ENCODE measurements around the gene SIPA1L3. TPM values are rescaled to one million over a fixed set of nuclear protein-coding genes. Genes with fewer than 3 reads are reported as not detected.
A peak's percentile ranks its signal among the peaks of the same experiment; 100 is the strongest.

Gene SIPA1L3
- total RNA-seq, 1 experiment from 2014 or later = 13.4 TPM

DNA sequence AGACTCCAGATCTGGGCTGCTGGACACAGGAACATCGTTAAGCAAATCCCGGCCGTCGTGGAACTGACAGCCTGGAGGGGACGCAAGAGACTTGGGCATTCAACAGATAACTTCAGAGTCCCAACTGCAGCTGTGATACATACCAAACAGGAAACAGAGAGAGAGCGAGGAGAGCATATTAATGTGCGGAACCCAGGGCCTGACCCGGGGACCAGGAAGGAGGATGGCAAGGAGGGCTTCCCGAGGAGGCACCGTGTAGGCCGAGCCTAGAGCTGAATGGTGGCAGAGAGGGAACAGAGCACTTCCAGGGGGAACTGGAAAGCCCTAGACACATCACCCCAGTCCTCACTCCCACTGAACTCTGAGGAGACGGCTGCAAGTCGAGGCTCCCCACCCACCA is 68.1 kb downstream of the SIPA1L3 start:
- DNase-seq (ENCODE audit: low read depth) = no peak

DNA sequence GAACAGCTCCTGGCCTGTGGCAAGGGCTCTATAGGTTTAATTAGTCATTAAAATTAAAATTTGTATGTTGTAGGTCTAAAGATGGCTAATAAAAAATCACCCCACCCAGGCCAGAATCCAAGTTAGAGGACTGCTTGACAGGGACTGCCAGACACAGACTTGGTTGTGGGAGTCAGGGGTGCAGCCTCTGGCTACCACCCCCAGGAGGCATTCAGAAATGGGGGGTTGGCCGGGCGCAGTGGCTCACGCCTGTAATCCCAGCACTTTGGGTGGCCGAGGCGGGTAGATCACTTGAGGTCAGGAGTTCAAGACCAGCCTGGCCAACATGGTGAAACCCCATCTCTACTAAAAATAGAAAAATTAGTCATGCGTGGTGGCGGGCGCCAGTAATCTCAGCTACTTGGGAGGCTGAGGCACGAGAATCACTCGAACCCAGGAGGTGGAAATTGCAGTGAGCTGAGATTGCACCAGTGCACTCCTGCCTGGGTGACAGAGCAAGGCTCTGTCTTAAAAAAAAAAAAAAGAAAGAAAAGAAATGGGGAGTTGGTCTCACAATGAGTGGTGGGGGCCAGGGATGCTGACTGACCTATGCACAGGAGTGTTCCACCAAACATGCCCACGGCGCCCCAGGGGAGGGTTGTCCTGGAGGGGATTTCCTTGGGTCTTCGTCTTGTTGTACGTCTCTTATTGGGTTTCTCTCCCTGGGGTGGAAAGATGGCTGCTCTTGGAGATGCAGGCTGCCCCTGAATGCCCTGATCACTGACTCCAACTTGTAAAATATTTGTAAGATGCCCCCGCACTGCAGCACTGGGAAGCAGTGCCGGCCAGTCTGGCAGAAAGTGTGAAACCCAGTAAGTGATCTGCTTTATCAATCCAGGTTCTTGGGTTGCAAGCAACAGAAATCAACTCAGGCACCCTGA is 68.8 kb downstream of the SIPA1L3 start:
- DNase-seq (ENCODE audit: low read depth) = no peak

DNA sequence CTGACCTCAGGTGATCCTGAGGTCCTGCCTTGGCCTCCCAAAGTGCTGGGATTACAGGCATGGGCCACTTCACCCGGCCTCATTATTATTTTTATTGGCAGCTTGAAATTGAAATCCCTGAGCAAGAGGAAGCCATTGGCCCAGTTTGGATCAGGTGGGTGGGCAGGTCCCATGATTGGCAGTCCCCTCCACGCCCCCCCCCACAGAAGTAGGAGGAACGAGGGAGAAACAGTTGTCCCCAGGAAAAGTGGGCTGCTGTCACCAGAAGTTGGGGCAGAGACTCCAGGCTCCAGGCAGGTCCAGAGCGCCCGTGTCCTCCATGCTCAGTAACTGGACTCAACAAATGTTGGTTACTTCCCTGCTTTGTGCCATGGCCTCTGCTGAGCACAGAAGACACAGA is 70.4 kb downstream of the SIPA1L3 start:
- no peak for DNase-seq (ENCODE audit: low read depth)

DNA sequence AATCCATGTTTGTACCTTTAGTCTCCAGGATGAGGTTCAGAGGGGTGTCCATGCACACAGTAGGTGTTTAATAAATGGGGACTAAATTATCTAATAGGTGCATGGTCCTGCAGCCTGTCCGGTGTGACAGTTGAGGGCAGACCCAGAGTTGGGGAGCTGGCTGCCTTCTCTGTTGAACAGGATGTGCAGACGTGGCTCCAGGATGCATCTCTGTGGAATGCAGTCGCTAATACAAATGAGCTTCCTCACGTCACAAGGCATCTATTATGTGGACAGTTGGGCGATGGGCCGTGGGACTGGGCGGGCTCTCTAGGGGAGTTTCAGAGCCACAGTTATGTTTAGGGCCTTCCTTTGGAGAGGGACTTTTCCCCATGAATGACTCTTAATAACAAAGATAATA is 71.0 kb downstream of the SIPA1L3 start:
- DNase-seq (ENCODE audit: low read depth) = peak; percentile 42

DNA sequence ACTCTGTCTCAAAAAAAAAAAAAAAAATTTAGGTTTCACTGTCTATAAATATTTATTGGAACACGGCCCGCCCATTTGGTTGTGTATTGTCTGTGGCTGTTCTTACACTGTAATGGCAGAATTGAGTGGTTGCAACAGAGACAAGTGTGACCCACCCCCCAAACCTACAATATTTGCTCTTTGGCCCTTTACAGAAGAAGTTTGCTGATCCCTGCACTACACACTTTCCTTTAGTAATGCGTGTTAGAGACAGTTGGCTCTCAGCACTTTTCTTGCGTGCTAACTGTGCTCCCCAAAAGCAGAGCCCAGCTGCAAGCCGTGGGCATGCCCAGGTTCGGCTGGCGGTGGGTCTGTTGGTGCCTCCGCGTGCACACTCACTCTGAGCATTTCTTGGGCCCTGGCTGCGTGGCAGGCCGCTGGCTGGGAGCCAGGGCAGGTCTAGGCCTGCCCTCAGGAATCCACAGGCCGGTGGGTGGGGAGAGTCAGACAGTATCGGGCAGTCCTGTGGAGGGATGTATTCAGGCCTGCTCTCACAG is 72.6 kb downstream of the SIPA1L3 start:
- no peak for DNase-seq (ENCODE audit: low read depth)

DNA sequence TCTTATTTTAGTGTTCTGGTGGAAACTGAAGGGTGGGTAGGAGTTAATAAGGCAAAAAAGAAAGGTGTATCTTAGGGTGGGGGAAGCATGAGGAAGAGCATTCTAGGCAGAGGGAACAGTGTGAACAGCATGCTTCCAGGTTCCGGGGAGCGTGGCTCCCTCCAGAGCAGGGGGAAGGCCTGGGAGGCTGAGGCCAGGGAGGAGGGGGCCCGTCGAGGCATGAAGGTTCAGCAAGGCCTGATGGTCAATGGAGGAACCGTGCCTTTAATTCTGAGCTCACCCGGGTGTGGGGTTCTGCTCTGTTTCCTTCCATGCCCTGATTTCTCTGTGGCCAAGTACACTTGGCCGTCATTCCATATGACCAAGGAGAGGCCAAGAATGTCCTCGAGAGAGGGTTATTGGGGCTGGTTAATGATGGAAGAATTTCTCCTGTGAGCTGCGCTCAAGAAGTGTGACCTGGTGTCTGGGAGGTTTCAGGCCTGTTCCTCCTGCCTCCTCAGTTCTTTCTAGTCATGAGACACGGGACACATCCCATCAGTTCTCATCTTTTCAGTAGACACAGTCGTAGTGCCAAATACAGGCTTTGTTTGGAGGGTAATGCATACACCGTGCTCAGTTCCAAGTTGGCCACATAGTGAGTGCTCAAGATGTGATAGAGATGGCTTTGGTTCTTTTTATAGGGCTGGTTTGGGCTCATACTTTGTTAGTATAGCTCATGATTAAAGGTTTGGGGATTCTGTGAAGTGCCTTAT is 73.6 kb downstream of the SIPA1L3 start:
- no peak for DNase-seq (ENCODE audit: low read depth)

DNA sequence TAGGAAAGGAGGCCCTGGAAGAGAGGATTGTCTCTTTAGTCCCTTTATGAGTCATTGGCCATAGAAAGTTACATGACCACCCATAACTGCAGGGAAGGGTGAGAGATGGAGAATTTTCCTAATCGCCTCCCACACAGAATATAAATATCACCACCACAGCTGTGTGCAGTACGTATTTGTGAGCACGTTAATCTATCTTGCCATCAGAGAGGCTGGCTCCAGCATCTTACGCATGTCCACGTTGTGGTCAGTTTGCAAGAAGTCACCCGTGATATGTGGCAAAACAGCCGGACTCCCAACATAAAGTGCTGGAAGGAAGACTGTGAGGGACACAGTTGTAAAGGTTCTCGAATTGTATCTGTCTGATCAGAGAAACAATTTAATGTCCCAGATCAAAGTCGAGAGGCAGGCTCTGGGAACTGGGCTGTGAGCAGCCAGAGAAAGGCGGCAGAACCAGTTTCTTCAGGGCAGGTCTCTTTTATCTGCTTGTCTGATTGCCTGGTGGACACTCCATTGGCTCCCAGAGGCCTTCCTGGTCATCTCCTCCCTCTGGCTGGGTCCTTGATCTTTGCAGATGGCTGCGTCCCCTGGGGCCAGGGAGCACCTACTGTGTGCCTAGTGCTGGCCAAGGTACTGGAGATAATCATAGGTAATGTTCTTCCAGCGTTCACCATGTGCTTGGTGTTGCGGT is 74.9 kb downstream of the SIPA1L3 start:
- no peak for DNase-seq (ENCODE audit: low read depth)

DNA sequence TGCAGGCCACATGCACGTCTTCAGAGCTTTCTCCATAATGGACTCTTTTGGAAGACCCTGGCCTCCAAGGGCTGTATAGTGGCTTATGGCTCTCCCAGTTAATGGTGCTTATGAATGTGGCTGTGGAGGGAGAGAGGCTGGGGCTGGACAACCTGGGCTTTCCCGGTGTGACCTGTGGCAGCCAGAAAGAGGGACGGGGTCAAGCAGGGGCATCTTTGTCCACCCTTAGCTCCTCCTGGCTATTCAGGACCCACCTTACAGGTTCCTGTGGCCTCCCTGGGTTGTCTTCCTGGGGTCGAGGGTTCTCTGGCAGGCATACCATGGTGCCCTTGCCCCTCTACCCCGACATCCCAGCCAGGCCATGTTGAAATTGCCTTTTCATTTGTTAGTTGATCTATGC is 75.6 kb downstream of the SIPA1L3 start:
- DNase-seq (ENCODE audit: low read depth) = no peak

DNA sequence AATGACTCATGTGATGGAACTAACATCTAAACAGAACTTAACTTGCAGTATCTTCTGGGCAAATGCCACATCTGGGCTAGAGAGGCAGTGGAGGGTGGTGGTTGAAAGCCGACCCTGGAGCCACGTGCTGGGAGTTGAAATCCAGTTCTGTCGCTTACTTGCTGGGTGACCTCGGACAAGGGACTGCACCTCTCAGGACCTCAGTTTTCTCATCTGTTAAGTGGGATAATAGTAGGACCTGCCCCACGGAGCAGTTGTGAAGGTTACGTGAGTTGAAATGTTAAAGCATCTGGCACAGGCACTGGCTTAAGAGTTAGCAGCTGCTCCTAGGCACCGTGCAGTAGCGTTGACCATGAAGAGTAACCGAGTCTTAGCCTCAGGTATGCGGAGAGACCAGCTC is 76.1 kb downstream of the SIPA1L3 start:
- DNase-seq (ENCODE audit: low read depth) = no peak

DNA sequence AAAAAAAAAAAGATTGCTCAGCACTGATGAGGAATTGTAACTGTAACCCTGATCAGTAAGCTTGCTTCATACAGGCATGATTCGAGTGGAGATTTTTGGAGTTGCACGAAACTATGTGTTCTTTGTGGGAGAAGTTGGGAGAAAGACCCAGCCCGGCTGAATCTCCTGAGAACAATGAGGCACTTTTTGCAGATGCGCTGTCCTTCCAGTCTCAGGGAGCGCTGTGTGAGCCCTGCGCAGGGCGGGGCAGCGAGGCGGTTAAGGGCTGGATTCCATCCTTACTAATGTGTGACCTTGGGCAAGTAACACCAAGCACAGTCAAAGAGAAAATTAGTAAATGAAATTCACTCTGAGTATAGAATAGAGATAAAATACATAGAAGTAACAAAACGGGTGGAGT is 76.9 kb downstream of the SIPA1L3 start:
- no peak for DNase-seq (ENCODE audit: low read depth)

DNA sequence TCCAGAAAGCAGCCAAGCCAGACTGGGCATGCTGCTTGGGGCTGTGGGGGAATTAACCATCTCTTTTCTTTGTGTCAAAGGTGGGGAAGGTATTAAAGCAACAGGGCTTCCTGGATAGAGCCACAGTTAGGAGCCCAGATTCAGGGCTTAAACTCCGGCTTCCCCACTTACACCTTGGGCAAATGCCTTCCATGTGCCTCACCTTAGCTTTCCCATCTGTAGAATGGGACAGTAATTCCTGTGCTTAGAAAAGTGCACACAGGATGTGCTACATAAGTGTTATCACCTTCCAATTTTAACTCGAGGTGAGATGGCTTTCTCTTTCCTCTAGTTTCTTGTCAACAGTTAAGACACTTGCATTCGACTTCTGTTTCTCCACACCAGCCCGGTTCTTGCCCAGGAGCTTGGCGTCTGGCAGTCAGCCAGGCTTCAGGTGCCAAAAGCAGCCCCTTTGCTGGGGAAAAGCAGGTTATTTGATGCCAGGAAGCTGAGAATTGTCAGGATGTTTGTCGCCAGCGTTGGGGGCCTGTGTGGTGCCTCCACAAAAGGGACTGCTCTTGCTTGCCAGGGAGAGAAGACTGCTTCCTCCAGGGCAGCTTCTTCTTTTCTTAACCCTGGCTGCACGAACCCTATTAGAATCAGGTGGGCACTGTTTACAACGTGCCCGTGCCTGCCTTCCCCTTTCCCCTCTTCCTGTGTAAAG is 79.2 kb downstream of the SIPA1L3 start:
- no peak for DNase-seq (ENCODE audit: low read depth)

DNA sequence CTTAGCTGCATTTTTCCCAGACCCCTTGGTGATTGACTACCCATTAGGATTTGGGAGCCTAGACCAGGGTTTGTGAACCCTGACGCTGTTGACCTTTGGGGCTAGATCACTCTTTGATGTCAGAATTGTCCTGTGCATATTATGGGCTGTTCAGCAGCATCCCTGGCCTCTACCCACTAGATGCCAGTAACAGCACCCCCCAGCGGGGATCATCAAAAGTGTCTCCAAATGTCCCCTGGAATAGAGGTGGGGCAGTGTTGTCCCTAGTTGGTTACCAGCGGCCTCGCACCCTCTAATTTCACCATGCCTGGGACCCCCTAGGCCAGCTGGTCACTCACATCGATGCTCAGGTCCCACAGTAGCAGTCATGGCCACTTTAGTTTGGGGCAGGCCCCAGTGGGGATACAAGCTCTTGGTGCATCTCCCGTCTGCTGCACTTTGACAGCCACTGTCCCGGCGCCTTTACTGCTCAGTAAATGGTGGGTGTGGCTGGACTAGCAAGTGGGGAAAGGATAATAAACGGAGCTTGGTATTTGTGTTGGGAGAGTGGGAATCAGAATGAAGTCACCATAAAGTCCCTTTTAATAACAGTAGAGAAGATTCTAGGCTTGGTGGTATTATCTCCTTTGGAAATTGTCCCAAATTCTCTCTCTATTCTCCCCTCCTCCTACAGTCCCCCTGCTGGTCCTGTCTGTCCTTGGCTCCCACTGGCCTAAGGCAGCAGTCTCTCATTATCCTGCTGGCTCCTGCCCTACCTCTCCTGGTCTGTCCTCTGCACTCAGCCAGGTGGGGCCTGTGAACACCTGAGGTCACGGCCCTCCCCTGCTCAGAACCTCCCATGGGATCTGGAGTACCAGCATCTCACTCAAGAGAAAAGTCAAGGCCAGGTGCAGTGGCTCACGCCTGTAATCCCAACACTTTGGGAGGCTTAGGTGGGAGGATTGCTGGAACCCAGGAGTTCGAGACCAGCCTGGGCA is 80.6 kb downstream of the SIPA1L3 start:
- DNase-seq (ENCODE audit: low read depth) = no peak

DNA sequence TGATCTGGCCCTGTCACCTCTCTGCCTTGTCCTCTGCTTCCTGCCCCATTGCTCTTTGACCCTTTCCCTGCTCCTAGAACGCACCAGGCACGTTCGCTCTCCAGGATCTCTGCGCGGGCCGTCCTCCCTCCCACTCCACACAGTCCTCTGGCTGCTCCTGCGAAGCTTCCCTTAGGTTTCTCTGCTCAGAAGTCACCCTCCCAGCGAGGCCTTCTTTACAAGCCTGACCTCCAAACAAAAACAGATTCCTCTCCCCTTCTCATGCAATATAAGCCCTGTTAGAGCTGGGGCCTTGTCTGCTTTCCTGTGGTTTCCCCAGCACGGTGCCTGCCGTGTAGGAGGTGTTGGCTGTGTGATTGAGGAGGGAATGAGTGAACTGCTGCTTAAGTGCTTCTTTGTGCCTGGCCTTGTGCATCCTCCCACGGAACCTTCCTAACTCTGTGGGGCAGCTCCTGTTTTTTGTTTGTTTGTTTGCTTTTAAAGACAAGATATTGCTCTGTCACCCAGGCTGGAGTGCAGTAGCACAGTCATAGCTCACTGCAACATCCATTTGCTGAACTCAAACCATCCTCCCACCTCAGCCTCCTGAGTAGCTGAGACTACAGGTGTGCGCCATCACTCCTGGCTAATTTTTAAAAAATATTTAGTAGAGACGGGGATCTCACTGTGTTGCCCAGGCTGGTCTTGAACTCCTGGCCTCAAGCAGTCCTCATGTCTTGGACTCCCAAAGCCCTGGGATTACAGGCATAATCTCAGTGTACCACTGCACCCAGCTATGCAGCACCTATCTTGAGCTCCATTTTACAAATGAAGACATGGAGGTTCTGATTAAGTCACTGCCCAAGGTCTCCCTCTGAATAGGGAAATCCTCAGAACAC is 82.0 kb downstream of the SIPA1L3 start:
- DNase-seq (ENCODE audit: low read depth) = no peak

DNA sequence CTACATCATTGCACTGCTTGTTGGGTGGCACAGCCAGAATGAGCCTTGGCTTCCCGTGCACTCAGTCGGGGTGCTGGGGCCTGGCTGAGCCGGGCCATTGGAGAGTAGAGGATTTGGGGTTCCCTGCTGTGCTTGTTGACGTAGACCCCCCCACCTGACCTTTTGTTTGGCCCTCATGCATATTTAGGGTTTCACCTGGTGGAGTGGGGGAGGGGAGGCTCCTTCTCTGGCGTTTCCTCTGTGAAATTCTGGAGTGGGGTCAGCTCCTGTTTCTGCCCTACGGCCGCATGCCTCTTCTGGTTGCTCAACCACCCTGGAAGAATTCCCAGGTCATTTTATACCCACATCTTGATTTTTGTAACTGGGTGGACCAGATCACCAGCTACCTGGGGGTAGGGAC is 82.8 kb downstream of the SIPA1L3 start:
- no peak for DNase-seq (ENCODE audit: low read depth)

DNA sequence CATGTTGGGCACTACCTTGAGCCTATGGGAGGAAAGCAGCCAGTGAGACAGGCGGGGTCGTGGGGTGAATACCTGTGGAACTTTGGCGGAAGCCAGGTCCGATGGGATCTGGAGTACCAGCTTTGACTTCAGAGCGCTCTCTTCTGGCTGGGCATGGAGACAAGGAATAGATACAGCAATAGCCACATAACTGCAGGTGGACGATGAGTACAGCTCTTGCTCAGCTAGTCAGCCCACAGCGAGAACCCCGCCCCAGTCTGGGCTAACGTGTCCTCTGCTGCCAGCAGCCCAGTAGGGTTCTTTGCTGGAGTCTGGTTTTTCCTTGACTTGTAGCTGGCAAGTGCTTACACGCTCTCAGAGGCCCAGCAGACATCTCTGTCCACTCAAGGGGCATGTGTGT is 83.4 kb downstream of the SIPA1L3 start:
- DNase-seq (ENCODE audit: low read depth) = no peak

DNA sequence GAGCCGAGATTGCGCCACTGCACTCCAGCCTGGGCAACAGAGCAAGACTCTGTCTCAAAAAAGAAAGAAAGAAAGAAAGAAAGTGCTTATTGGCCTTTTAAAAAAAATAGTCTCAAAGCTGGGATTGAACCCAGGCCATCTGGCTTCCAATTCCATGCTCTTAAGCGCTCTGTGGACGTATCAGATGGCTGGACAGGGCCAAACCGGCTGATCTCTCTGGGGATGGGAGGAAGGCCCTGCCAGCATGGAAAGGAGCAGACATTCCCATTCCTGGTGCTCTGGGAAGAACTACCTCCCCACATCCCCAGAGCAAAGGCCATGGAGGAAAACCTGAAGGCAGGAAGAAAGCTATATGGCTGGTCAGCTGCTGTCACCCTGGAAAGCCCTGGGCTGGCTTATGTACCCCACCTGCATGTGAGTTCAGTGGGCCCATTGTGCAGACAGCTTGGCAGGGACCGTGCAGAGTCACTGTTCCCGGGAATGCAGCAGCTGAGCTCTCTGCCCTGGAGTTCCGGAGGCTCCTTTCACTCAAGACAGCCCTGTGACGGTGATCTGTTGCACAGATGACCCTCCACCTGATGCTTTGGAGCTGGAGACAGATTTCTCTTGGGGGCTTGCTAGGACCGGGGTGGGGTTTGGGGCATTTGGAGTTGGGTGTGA is 84.3 kb downstream of the SIPA1L3 start:
- DNase-seq (ENCODE audit: low read depth) = no peak

DNA sequence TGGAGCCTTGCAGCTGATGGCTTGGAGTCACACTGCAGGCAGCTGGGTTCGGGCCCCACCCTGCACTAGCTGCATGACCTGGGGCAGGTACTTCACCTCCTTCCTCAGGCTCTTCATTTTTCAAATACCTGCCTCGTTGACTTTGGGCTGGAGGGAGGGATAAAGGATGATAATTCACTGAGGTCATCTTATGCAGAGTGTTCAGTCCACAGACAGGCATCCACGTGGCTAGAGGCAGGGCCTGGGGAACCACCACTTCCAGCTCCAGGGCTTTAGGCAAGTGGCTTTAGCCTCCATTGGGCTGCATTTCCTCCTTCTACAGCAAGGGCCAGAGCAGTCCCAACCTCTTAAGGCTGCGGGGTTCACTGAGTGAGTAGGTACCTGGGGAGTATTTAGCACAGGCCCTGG is 84.8 kb downstream of the SIPA1L3 start:
- no peak for DNase-seq (ENCODE audit: low read depth)

DNA sequence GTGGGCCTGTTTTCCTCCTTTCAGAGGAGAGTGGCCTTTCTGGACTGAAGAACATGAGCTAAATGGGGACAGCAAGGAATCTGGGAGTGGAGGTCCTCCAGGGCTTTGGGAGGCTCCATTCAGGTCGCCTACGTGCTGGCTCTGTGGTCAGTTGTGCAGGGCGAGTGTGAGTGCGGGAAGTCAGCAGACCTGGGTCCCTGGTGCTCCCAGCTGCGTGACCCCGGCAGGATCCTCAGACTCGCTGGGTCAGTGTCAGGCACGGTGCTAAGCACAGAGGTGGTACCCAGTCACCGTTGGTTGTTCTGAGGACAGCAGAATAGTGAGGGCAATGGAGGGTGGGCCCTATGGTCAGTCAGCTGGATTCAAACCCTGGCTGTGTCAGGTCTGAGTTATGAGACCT is 85.8 kb downstream of the SIPA1L3 start:
- DNase-seq (ENCODE audit: low read depth) = no peak

DNA sequence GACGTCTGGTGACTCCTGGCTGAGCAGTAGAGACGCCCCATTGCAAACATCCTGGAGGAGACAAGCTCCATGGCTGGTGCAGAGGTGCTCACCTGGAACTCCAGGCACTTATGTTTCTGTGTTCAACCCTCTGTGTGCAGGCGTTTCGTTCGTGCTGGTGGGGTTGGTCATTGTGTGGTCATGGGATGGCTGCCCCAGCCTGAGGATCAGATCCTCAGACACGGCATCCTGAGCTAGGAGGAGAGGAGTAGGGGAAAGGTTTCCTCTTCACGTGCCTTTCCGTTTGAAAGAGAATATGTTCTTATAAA is 87.8 kb downstream of the SIPA1L3 start:
- DNase-seq (ENCODE audit: low read depth) = no peak
